HEK293 (cell line): ENCODE data around the gene CAV2.

Source experiments
- CTCF ChIA-PET: fragments of 350-600 bp; formaldehyde crosslinking; extraction: SDS; loops from one replicate; lab custom pipeline; 2021; ENCODE audit warnings: antibody characterized with exemption; lab: Yijun Ruan, JAX
- POLR2A ChIA-PET: fragments of 300-600 bp; formaldehyde crosslinking; extraction: SDS; loops from one replicate; lab custom pipeline; 2020; ENCODE audit warnings: antibody characterized with exemption, inconsistent platforms; lab: Yijun Ruan, JAX
- H3K27ac ChIP-seq: fragments of 200-500 bp; sonication (Bioruptor generic); 2 replicates; pipeline ENCODE4 v1.5.1; 2014; ENCODE audit warnings: low read depth, low read length, control low read depth, inconsistent platforms; ENCODE audit errors: extremely low read depth
- H3K36me3 ChIP-seq, 2 experiments: fragments of 200-500 bp in 1 of 2; sonication (Bioruptor generic) in 1 of 2; 1 replicate in 1 of 2; 2 replicates in 1 of 2; pipeline ENCODE4 v1.5.1; 2014 to 2017; ENCODE audit warnings: inconsistent platforms in 2 of 2, low read length in 2 of 2; ENCODE audit not compliant: control insufficient read depth in 2 of 2, insufficient read depth in 1 of 2
- H3K4me1 ChIP-seq: fragments of 200-500 bp; sonication (Bioruptor generic); 2 replicates; pipeline ENCODE4 v1.5.1; 2014; ENCODE audit warnings: mild to moderate bottlenecking, low read length, inconsistent platforms; ENCODE audit not compliant: control insufficient read depth, insufficient read depth
- H3K4me3 ChIP-seq: 2 replicates; pipeline ENCODE4 v1.5.1; 2011; ENCODE audit warnings: low read depth, mild to moderate bottlenecking, control low read depth, low read length, moderate library complexity
- H3K9me3 ChIP-seq: fragments of 200-500 bp; sonication (Bioruptor generic); 2 replicates; pipeline ENCODE4 v1.5.1; 2014; ENCODE audit warnings: low read depth, low read length, inconsistent platforms; ENCODE audit not compliant: control insufficient read depth, insufficient read depth
- GLIS1 ChIP-seq: fragments of 450-650 bp; formaldehyde crosslinking; IDR thresholded peaks from 2 replicates; pipeline ENCODE4 v1.5.1; 2016; ENCODE audit warnings: missing biosample characterization, missing genetic modification characterization
- GLIS2 ChIP-seq: fragments of 450-650 bp; formaldehyde crosslinking; IDR thresholded peaks from 2 replicates; pipeline ENCODE4 v1.5.1; 2016; ENCODE audit warnings: missing biosample characterization, missing genetic modification characterization
- KLF17 ChIP-seq: fragments of 450-650 bp; formaldehyde crosslinking; IDR thresholded peaks from 2 replicates; pipeline ENCODE4 v1.5.1; 2016; ENCODE audit warnings: missing biosample characterization, missing genetic modification characterization
- KLF8 ChIP-seq: fragments of 450-650 bp; formaldehyde crosslinking; IDR thresholded peaks from 2 replicates; pipeline ENCODE4 v1.5.1; 2016; ENCODE audit warnings: missing biosample characterization, missing genetic modification characterization
- PRDM10 ChIP-seq: fragments of 450-650 bp; formaldehyde crosslinking; IDR thresholded peaks from 2 replicates; pipeline ENCODE4 v1.5.1; 2016; ENCODE audit warnings: missing biosample characterization, missing genetic modification characterization
- REPIN1 ChIP-seq: fragments of 450-650 bp; formaldehyde crosslinking; IDR thresholded peaks from 2 replicates; pipeline ENCODE4 v1.5.1; 2017; ENCODE audit warnings: missing biosample characterization, missing genetic modification characterization, low read depth
- REST ChIP-seq: fragments of 450-650 bp; formaldehyde crosslinking; IDR thresholded peaks from 2 replicates; pipeline ENCODE4 v1.5.1; 2016; ENCODE audit warnings: missing biosample characterization, missing genetic modification characterization
- ZBTB1 ChIP-seq: fragments of 450-650 bp; formaldehyde crosslinking; IDR thresholded peaks from 2 replicates; pipeline ENCODE4 v1.5.1; 2016; ENCODE audit warnings: missing biosample characterization, missing genetic modification characterization
- ZBTB10 ChIP-seq: fragments of 450-650 bp; formaldehyde crosslinking; IDR thresholded peaks from 2 replicates; pipeline ENCODE4 v1.5.1; 2016; ENCODE audit warnings: missing biosample characterization, missing genetic modification characterization
- ZBTB20 ChIP-seq: fragments of 450-650 bp; formaldehyde crosslinking; IDR thresholded peaks from 2 replicates; pipeline ENCODE4 v1.5.1; 2016; ENCODE audit warnings: missing biosample characterization, missing genetic modification characterization
- ZFP37 ChIP-seq: fragments of 450-650 bp; formaldehyde crosslinking; IDR thresholded peaks from 2 replicates; pipeline ENCODE4 v1.5.1; 2016; ENCODE audit warnings: missing biosample characterization, missing genetic modification characterization
- ZNF132 ChIP-seq: fragments of 450-650 bp; formaldehyde crosslinking; IDR thresholded peaks from 2 replicates; pipeline ENCODE4 v1.5.1; 2017; ENCODE audit warnings: missing biosample characterization, missing genetic modification characterization, borderline replicate concordance
- ZNF24 ChIP-seq: fragments of 450-650 bp; formaldehyde crosslinking; IDR thresholded peaks from 2 replicates; pipeline ENCODE4 v1.5.1; 2016; ENCODE audit warnings: missing biosample characterization, missing genetic modification characterization
- ZNF335 ChIP-seq: fragments of 450-650 bp; formaldehyde crosslinking; conservative IDR thresholded peaks from 2 replicates; pipeline ENCODE4 v1.5.1; 2016; ENCODE audit warnings: missing biosample characterization, missing genetic modification characterization
- ZNF341 ChIP-seq: fragments of 450-650 bp; formaldehyde crosslinking; IDR thresholded peaks from 2 replicates; pipeline ENCODE4; 2016; ENCODE audit warnings: low read depth, missing biosample characterization, missing genetic modification characterization
- ZNF366 ChIP-seq: fragments of 450-650 bp; formaldehyde crosslinking; conservative IDR thresholded peaks from 2 replicates; pipeline ENCODE4 v1.5.1; 2016; ENCODE audit warnings: missing biosample characterization, missing genetic modification characterization
- ZNF398 ChIP-seq: fragments of 450-650 bp; formaldehyde crosslinking; IDR thresholded peaks from 2 replicates; pipeline ENCODE4 v1.5.1; 2017; ENCODE audit warnings: missing biosample characterization, missing genetic modification characterization
- ZNF501 ChIP-seq: fragments of 450-650 bp; formaldehyde crosslinking; IDR thresholded peaks from 2 replicates; pipeline ENCODE4 v1.5.1; 2016; ENCODE audit warnings: missing biosample characterization, missing genetic modification characterization
- ZNF571 ChIP-seq: fragments of 450-650 bp; formaldehyde crosslinking; IDR thresholded peaks from 2 replicates; pipeline ENCODE4 v1.5.0; 2017; ENCODE audit warnings: missing biosample characterization, missing genetic modification characterization

Gene CAV2

GRCh38 chr7:116524609-116525297 is 25.2 kb downstream of the CAV2 start, which contains the start of gene CAV1 (continued):
- TF ChIP-seq ZNF571 (tag by site-specific recombination): no peak
- TF ChIP-seq REPIN1 (tag by site-specific recombination): no peak
- TF ChIP-seq, all 188 proteins: peak for 63

- H3K36me3 ChIP-seq: no peaks in the 10 kb centered on the region
- ChIA-PET POLR2A (interaction anchor here (1.0 to 2.0 kb wide), 7 partner anchors 10 to 99 kb away, joined by 3 to 8 read pairs (median 3); partner anchors contain the start of gene CAV2), CTCF (interaction anchor here (0.5 to 2.4 kb wide), 19 partner anchors 11 to 405 kb away, joined by 3 to 36 read pairs (median 4); no protein-coding TSS in a partner anchor)
- H3K4me3 ChIP-seq: peak overlapping the region; percentile 59
- H3K9me3 ChIP-seq: no peaks in the 10 kb centered on the region
- 0 out of 2 replicates have a peak, but pooled peaks cover 4% of the 10 kb centered on the region for H3K4me1 ChIP-seq
- TF ChIP-seq ZBTB1 (tag by site-specific recombination) (no peak), REST (tag by site-specific recombination) (no peak), GLIS1 (tag by site-specific recombination) (peak; percentile 97), ZBTB20 (peak; percentile 48; the same call in 1 of the 2 replicates), KLF17 (tag by site-specific recombination) (peak; percentile 25; the same call in 1 of the 2 replicates), ZNF24 (tag by site-specific recombination) (no peak), ZNF341 (tag by site-specific recombination) (peak; percentile 72), ZNF132 (tag by site-specific recombination) (no peak), ZNF501 (0 out of 2 replicates have a peak, but pooled peaks have one; percentile 30), ZBTB10 (tag by site-specific recombination) (0 out of 2 replicates have a peak, but pooled peaks have one; percentile 21), ZNF398 (tag by site-specific recombination) (peak; percentile 40; the same call in 1 of the 2 replicates), PRDM10 (tag by site-specific recombination) (peak; percentile 36; the same call in 1 of the 2 replicates), ZNF366 (tag by site-specific recombination) (0 out of 2 replicates have a peak, but pooled peaks have one; percentile 9), ZFP37 (tag by site-specific recombination) (0 out of 2 replicates have a peak, but pooled peaks have one; percentile 20), KLF8 (tag by site-specific recombination) (peak; percentile 13; the same call in 1 of the 2 replicates), ZNF335 (tag by site-specific recombination) (peak; percentile 72), GLIS2 (tag by site-specific recombination) (peak; percentile 59)
- H3K27ac ChIP-seq: peak overlapping the region; percentile 93
Observed at GRCh38 chr7:116525298-116525912, 25.9 kb downstream of the CAV2 start.
